Epithelial cell of esophagus (primary cell): ENCODE results near the gene PARN.
A peak's percentile ranks its signal among the peaks of the same experiment; 100 is the strongest.

Experiments used
- DNase-seq: peaks from one replicate; pipeline ENCODE4 v3.0.0; 2010; ENCODE audit warnings: low read depth
- H3K4me3 ChIP-seq: 2 replicates; pipeline ENCODE4 v1.5.1; 2011; ENCODE audit warnings: mild to moderate bottlenecking, low read length, control low read depth
- CTCF ChIP-seq: IDR thresholded peaks from 2 replicates; pipeline ENCODE4 v1.5.1; 2011; ENCODE audit warnings: low read depth, mild to moderate bottlenecking, low read length, control low read depth, inconsistent platforms; ENCODE audit not compliant: insufficient read depth; ENCODE audit errors: missing control alignments

PARN gene

GRCh38 chr16:14513389-14514107, 116.5 kb downstream of the PARN start:
- no peak for TF ChIP-seq CTCF
- no peak for DNase-seq
- no peak overlapping the region for H3K4me3 ChIP-seq

GRCh38 chr16:14511800-14512135, 118.3 kb downstream of the PARN start:
- peak; percentile 39 for DNase-seq
- no peak overlapping the region for H3K4me3 ChIP-seq
- TF ChIP-seq CTCF: no peak

GRCh38 chr16:14510939-14511799, 118.9 kb downstream of the PARN start:
- no peak for TF ChIP-seq CTCF
- no peak overlapping the region for H3K4me3 ChIP-seq
- peak; percentile 89 for DNase-seq

GRCh38 chr16:14510581-14510938, 119.5 kb downstream of the PARN start:
- no peak for DNase-seq
- H3K4me3 ChIP-seq: no peak overlapping the region
- no peak for TF ChIP-seq CTCF

GRCh38 chr16:14509675-14510132, 120.4 kb downstream of the PARN start:
- DNase-seq: peak; percentile 36
- H3K4me3 ChIP-seq: no peak overlapping the region
- no peak for TF ChIP-seq CTCF

- no peak for TF ChIP-seq CTCF
- peak; percentile 91 for DNase-seq
- no peak overlapping the region for H3K4me3 ChIP-seq
Measured at GRCh38 chr16:14509055-14509454, 121.0 kb downstream of the PARN start.

GRCh38 chr16:14505846-14506245, 124.2 kb downstream of the PARN start:
- H3K4me3 ChIP-seq: no peak overlapping the region
- no peak for TF ChIP-seq CTCF
- peak; percentile 73 for DNase-seq
